ENCODE data around the gene COL23A1. TPM values are rescaled to one million over a fixed set of nuclear protein-coding genes. Genes with fewer than 3 reads are reported as not detected.
"Not testable (repeated sequence)": the region's sequence is repeated elsewhere in the genome, so short reads cannot be mapped to it uniquely, and the experiment has no call there.

The COL23A1 gene
- total and polyA plus RNA-seq, 8 donors = 0.52 to 9.5 (median 7.5) TPM

GRCh38 chr5:178231539-178232123, 358.6 kb downstream of the COL23A1 start:
- Histone ChIP-seq H3K36me3 (peaks cover 0 to 48% of the 10 kb centered on the region in 2 donors), H3K27ac (peak overlapping the region; percentile 99), H3K4me3 (peak overlapping the region; percentile 64 to 91), H3K9me3 (no peaks in the 10 kb centered on the region), H3K4me1 (peaks cover 31 to 81% of the 10 kb centered on the region in 2 donors), H3K27me3 (no peaks in the 10 kb centered on the region)
- no peak for ATAC-seq
- TF ChIP-seq CTCF (IDR thresholded peaks at IDR 0.05) = no peak
- DNase-seq = no peak
- intact Hi-C loops (cut with DNase I) = no loop called here

- no peak for TF ChIP-seq CTCF (IDR thresholded peaks at IDR 0.05)
- Histone ChIP-seq H3K36me3 (peaks cover 0 to 54% of the 10 kb centered on the region in 2 donors), H3K9me3 (no peaks in the 10 kb centered on the region), H3K27me3 (no peaks in the 10 kb centered on the region), H3K4me3 (peak overlapping the region; percentile 64 to 91), H3K4me1 (peaks cover 26 to 74% of the 10 kb centered on the region in 2 donors), H3K27ac (peak overlapping the region in 1 of 2 donors; percentile 99)
- peak in 1 of 4 donors; percentile 38 for DNase-seq
- no peak for ATAC-seq
- intact Hi-C loops (cut with DNase I) = no loop called here
These were observed 359.2 kb downstream of the COL23A1 start for GRCh38 chr5:178230879-178231538.

GRCh38 chr5:178229861-178230260, 360.3 kb downstream of the COL23A1 start:
- intact Hi-C loops (cut with DNase I) = no loop called here
- H3K27me3 ChIP-seq = no peaks in the 10 kb centered on the region

GRCh38 chr5:178229111-178229510, 361.1 kb downstream of the COL23A1 start:
- H3K4me3 ChIP-seq; intact Hi-C loops (cut with DNase I); ATAC-seq; H3K9me3 ChIP-seq; H3K27ac ChIP-seq; H3K27me3 ChIP-seq: not testable (repeated sequence)
- H3K36me3 ChIP-seq = peaks cover 0 to 73% of the 10 kb centered on the region in 2 donors
- DNase-seq = peak in 1 of 4 donors; percentile 66
- H3K4me1 ChIP-seq = peaks cover 26 to 55% of the 10 kb centered on the region in 2 donors

More at GRCh38 chr5:178229861-178230260, 360.3 kb downstream of the COL23A1 start:
- TF ChIP-seq CTCF (IDR thresholded peaks at IDR 0.05) = no peak
- Histone ChIP-seq H3K36me3 (peaks cover 0 to 65% of the 10 kb centered on the region in 2 donors), H3K9me3 (no peaks in the 10 kb centered on the region), H3K27ac (no peak overlapping the region), H3K4me3 (no peak overlapping the region), H3K4me1 (peaks cover 26 to 63% of the 10 kb centered on the region in 2 donors)
- peak in 1 of 4 donors; percentile 57 for DNase-seq
- no peak for ATAC-seq

DNA sequence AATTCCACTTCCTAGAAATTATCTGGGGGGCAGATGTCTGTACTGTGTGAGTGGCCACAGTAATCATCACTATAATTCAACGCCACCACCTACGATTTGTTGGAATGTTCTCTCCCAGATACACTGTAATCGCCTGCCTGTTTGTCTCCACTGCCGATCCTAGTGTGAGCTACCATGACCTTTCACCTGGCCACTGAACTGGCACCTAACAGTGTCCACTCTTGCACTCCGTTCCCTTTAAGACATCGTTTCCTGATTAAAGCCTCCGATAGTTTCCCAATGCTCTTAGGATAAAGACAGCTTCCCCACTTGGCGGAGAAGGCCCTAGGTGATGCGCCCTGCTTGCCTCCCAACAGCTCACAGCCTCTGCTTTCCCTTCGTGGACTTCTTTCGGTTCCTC, 361.6 kb downstream of the COL23A1 start:
- Histone ChIP-seq H3K4me1 (peaks cover 26 to 53% of the 10 kb centered on the region in 2 donors), H3K27ac (no peak overlapping the region), H3K4me3 (no peak overlapping the region), H3K36me3 (peaks cover 0 to 78% of the 10 kb centered on the region in 2 donors), H3K9me3 (no peaks in the 10 kb centered on the region), H3K27me3 (no peaks in the 10 kb centered on the region)
- intact Hi-C loops (cut with DNase I) = no loop called here
- no peak for DNase-seq
- no peak for ATAC-seq
- TF ChIP-seq CTCF (IDR thresholded peaks at IDR 0.05) = no peak
